ENCODE data around the gene TBL2. TPM values are rescaled to one million over a fixed set of nuclear protein-coding genes. Genes with fewer than 3 reads are reported as not detected.

The TBL2 gene
- total and polyA plus RNA-seq, 2 experiments from 2014 or later, result 6.9 to 27.8 TPM

GRCh38 chr7:73585196-73585595, 6.8 kb upstream of the TBL2 start:
- H3F3A ChIP-seq (replicated peaks; ENCODE audit: low read depth), result peaks cover 4% of the 10 kb centered on the region
- H3K79me2 ChIP-seq (replicated peaks; ENCODE audit: insufficient read depth), result no peaks in the 10 kb centered on the region
- no peak overlapping the region for H3K4me3 ChIP-seq
- no peaks in the 10 kb centered on the region; the same call in 2 of the 3 replicates for H3K9me3 Mint-ChIP-seq
- H3K27ac Mint-ChIP-seq, result no peak overlapping the region
- ATAC-seq (no peak), DNase-seq (ENCODE audit: low spot score) (no peak)
- TF ChIP-seq NANOG (IDR thresholded peaks at IDR 0.05; ENCODE audit: borderline replicate concordance), result no peak
- TF ChIP-seq ETS1 (IDR thresholded peaks at IDR 0.05), result no peak
- TF ChIP-seq EZH2phosphoT487 (IDR thresholded peaks at IDR 0.05; ENCODE audit: unreplicated experiment), result no peak
- TF ChIP-seq POLR2AphosphoS5 (IDR thresholded peaks at IDR 0.05; ENCODE audit: low read depth), result no peak
- TF ChIP-seq, protein P1, sequence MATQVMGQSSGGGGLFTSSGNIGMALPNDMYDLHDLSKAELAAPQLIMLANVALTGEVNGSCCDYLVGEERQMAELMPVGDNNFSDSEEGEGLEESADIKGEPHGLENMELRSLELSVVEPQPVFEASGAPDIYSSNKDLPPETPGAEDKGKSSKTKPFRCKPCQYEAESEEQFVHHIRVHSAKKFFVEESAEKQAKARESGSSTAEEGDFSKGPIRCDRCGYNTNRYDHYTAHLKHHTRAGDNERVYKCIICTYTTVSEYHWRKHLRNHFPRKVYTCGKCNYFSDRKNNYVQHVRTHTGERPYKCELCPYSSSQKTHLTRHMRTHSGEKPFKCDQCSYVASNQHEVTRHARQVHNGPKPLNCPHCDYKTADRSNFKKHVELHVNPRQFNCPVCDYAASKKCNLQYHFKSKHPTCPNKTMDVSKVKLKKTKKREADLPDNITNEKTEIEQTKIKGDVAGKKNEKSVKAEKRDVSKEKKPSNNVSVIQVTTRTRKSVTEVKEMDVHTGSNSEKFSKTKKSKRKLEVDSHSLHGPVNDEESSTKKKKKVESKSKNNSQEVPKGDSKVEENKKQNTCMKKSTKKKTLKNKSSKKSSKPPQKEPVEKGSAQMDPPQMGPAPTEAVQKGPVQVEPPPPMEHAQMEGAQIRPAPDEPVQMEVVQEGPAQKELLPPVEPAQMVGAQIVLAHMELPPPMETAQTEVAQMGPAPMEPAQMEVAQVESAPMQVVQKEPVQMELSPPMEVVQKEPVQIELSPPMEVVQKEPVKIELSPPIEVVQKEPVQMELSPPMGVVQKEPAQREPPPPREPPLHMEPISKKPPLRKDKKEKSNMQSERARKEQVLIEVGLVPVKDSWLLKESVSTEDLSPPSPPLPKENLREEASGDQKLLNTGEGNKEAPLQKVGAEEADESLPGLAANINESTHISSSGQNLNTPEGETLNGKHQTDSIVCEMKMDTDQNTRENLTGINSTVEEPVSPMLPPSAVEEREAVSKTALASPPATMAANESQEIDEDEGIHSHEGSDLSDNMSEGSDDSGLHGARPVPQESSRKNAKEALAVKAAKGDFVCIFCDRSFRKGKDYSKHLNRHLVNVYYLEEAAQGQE (IDR thresholded peaks at IDR 0.05; ENCODE audit: unreplicated experiment), result no peak
- no peak for TF ChIP-seq ZNF331 (CRISPR knock-in tag; IDR thresholded peaks at IDR 0.05; ENCODE audit: low read depth)
- TF ChIP-seq JUNB (IDR thresholded peaks at IDR 0.05; ENCODE audit: unreplicated experiment), result no peak
- TF ChIP-seq CREB1 (CRISPR knock-in tag; IDR thresholded peaks at IDR 0.05; ENCODE audit: low read depth), result no peak
- TF ChIP-seq EZH2 (IDR thresholded peaks at IDR 0.05; ENCODE audit: low read depth, unreplicated experiment), result no peak
- no peak for TF ChIP-seq ZNF114 (CRISPR knock-in tag; IDR thresholded peaks at IDR 0.05)
- no peak for TF ChIP-seq CTCF (conservative IDR thresholded peaks at IDR 0.05; ENCODE audit: low read depth in 2 of 2)
- TF ChIP-seq ZNF462 (CRISPR knock-in tag; IDR thresholded peaks at IDR 0.05), result no peak
- no peak for TF ChIP-seq STAT1 (IDR thresholded peaks at IDR 0.05; ENCODE audit: unreplicated experiment)
- peaks cover 61% of the 10 kb centered on the region for H3K27me3 ChIP-seq (ENCODE audit: insufficient read depth)
- H3K27ac ChIP-seq (ENCODE audit: low read depth), result no peak overlapping the region
- H3K9me2 ChIP-seq (ENCODE audit: insufficient read depth), result no peaks in the 10 kb centered on the region
- H3K4me2 ChIP-seq, result no peak overlapping the region
- H2AFZ ChIP-seq, result no peak overlapping the region
- no peaks in the 10 kb centered on the region for H3K36me3 ChIP-seq (ENCODE audit: insufficient read depth)
- peaks cover 25% of the 10 kb centered on the region for H3K27me3 Mint-ChIP-seq (ENCODE audit: insufficient read depth, low read depth, poor library complexity)
- H3K4me1 ChIP-seq (ENCODE audit: insufficient read depth), result no peaks in the 10 kb centered on the region
- H4K20me1 ChIP-seq (replicated peaks; ENCODE audit: insufficient read depth), result no peaks in the 10 kb centered on the region
- no peaks in the 10 kb centered on the region for H3K36me3 Mint-ChIP-seq (ENCODE audit: low read depth)
- no peak overlapping the region for H3K4me3 Mint-ChIP-seq
- no peaks in the 10 kb centered on the region for H3K4me1 Mint-ChIP-seq
